ENCODE measurements around the gene CDH4. TPM values are rescaled to one million over a fixed set of nuclear protein-coding genes. Genes with fewer than 3 reads are reported as not detected.

CDH4 gene
- total RNA-seq, 1 experiment from 2014 or later, result 25.0 TPM

GRCh38 chr20:61875221-61875885 is 623.3 kb downstream of the CDH4 start:
- no peak for TF ChIP-seq CTCF (IDR thresholded peaks at IDR 0.05; ENCODE audit: unreplicated experiment)
- Mint-ChIP-seq H3K4me3 (ENCODE audit: unreplicated experiment) (no peak overlapping the region), H3K9me3 (ENCODE audit: unreplicated experiment) (no peaks in the 10 kb centered on the region), H3K27me3 (ENCODE audit: insufficient read depth, unreplicated experiment) (no peaks in the 10 kb centered on the region), H3K36me3 (ENCODE audit: insufficient read depth, unreplicated experiment) (no peaks in the 10 kb centered on the region), H3K27ac (ENCODE audit: low read depth, unreplicated experiment) (no peak overlapping the region), H3K4me1 (ENCODE audit: insufficient read depth, unreplicated experiment) (no peaks in the 10 kb centered on the region)
- BruUV-seq (replicated peaks), result no TSS peak
- CTCF ChIA-PET, result interaction anchor here (0.6 to 2.8 kb wide), 7 partner anchors 12 to 752 kb away, joined by 3 to 17 read pairs (median 4); no protein-coding TSS in a partner anchor
- DNase-seq (ENCODE audit: unreplicated experiment), result no peak
- intact Hi-C loops (cut with micrococcal nuclease), result no loop called here
- POLR2A ChIA-PET, result no interaction called here

GRCh38 chr20:61875996-61876395 is 623.9 kb downstream of the CDH4 start:
- H3K27ac Mint-ChIP-seq (ENCODE audit: low read depth, unreplicated experiment), result no peak overlapping the region
- H3K9me3 Mint-ChIP-seq (ENCODE audit: unreplicated experiment), result no peaks in the 10 kb centered on the region
- TF ChIP-seq CTCF (IDR thresholded peaks at IDR 0.05; ENCODE audit: unreplicated experiment), result no peak
- no peaks in the 10 kb centered on the region for H3K4me1 Mint-ChIP-seq (ENCODE audit: insufficient read depth, unreplicated experiment)
- BruUV-seq (replicated peaks), result no TSS peak
- no peak for DNase-seq (ENCODE audit: unreplicated experiment)
- no peak overlapping the region for H3K4me3 Mint-ChIP-seq (ENCODE audit: unreplicated experiment)
- ChIA-PET POLR2A (no interaction called here), CTCF (interaction anchor here (0.6 to 2.8 kb wide), 5 partner anchors 11 to 752 kb away, joined by 3 to 17 read pairs (median 4); no protein-coding TSS in a partner anchor)
- H3K36me3 Mint-ChIP-seq (ENCODE audit: insufficient read depth, unreplicated experiment), result no peaks in the 10 kb centered on the region
- H3K27me3 Mint-ChIP-seq (ENCODE audit: insufficient read depth, unreplicated experiment), result no peaks in the 10 kb centered on the region
- intact Hi-C loops (cut with micrococcal nuclease), result no loop called here

- intact Hi-C loops (cut with micrococcal nuclease), result no loop called here
- BruUV-seq (replicated peaks), result no TSS peak
- Mint-ChIP-seq H3K27ac (ENCODE audit: low read depth, unreplicated experiment) (no peak overlapping the region), H3K4me1 (ENCODE audit: insufficient read depth, unreplicated experiment) (no peaks in the 10 kb centered on the region), H3K9me3 (ENCODE audit: unreplicated experiment) (no peaks in the 10 kb centered on the region), H3K4me3 (ENCODE audit: unreplicated experiment) (no peak overlapping the region), H3K27me3 (ENCODE audit: insufficient read depth, unreplicated experiment) (no peaks in the 10 kb centered on the region), H3K36me3 (ENCODE audit: insufficient read depth, unreplicated experiment) (no peaks in the 10 kb centered on the region)
- POLR2A ChIA-PET, result interaction anchor here (1.1 kb wide), 1 partner anchor 8 kb away, joined by 3 read pairs; no protein-coding TSS in a partner anchor
- CTCF ChIA-PET, result interaction anchor here (0.6 to 2.8 kb wide), 3 partner anchors 10 to 1652 kb away, joined by 3 to 17 read pairs (median 11); no protein-coding TSS in a partner anchor
- DNase-seq (ENCODE audit: unreplicated experiment), result no peak
- no peak for TF ChIP-seq CTCF (IDR thresholded peaks at IDR 0.05; ENCODE audit: unreplicated experiment)
These were observed 625.1 kb downstream of the CDH4 start for GRCh38 chr20:61876952-61877728.

GRCh38 chr20:61877776-61878477 is 625.9 kb downstream of the CDH4 start:
- ChIA-PET POLR2A (interaction anchor here (1.1 kb wide), 1 partner anchor 9 kb away, joined by 3 read pairs; no protein-coding TSS in a partner anchor), CTCF (interaction anchor here (0.6 to 2.8 kb wide), 5 partner anchors 10 to 1809 kb away, joined by 3 to 11 read pairs (median 3); no protein-coding TSS in a partner anchor)
- no peaks in the 10 kb centered on the region for H3K36me3 Mint-ChIP-seq (ENCODE audit: insufficient read depth, unreplicated experiment)
- no peak overlapping the region for H3K27ac Mint-ChIP-seq (ENCODE audit: low read depth, unreplicated experiment)
- no peak for DNase-seq (ENCODE audit: unreplicated experiment)
- no TSS peak for BruUV-seq (replicated peaks)
- no peak for TF ChIP-seq CTCF (IDR thresholded peaks at IDR 0.05; ENCODE audit: unreplicated experiment)
- H3K27me3 Mint-ChIP-seq (ENCODE audit: insufficient read depth, unreplicated experiment), result no peaks in the 10 kb centered on the region
- no peak overlapping the region for H3K4me3 Mint-ChIP-seq (ENCODE audit: unreplicated experiment)
- intact Hi-C loops (cut with micrococcal nuclease), result no loop called here
- H3K9me3 Mint-ChIP-seq (ENCODE audit: unreplicated experiment), result no peaks in the 10 kb centered on the region
- H3K4me1 Mint-ChIP-seq (ENCODE audit: insufficient read depth, unreplicated experiment), result no peaks in the 10 kb centered on the region

Data from MCF 10A (cell line).